ENCODE data around the gene FBXL2.

GRCh38 chr3:33426630-33427317 is 149.5 kb downstream of the FBXL2 start:
- no peak for TF ChIP-seq CTCF (IDR thresholded peaks at IDR 0.05)
- TF ChIP-seq POLR2A (IDR thresholded peaks at IDR 0.05) = no peak
